ENCODE data around the gene DENND2A.

DENND2A gene

GRCh38 chr7:140619176-140619575 lies 21.4 kb downstream of the DENND2A start:
- no peak overlapping the region for H3K9ac ChIP-seq
- no peak for TF ChIP-seq CTCF (conservative IDR thresholded peaks at IDR 0.05; ENCODE audit: low read depth, low read length)
- H3K36me3 ChIP-seq (ENCODE audit: insufficient read depth), result no peaks in the 10 kb centered on the region
- H3K4me3 ChIP-seq (IDR thresholded peaks at IDR 0.05; ENCODE audit: insufficient read depth, low read depth, low read length), result no peak overlapping the region
- H3K27ac ChIP-seq, result no peak overlapping the region
- no peaks in the 10 kb centered on the region for H3K27me3 ChIP-seq (ENCODE audit: insufficient read depth, low read depth)
- no peaks in the 10 kb centered on the region for H3K79me2 ChIP-seq (ENCODE audit: insufficient read depth, low read depth)
- no peak overlapping the region for H2AFZ ChIP-seq (ENCODE audit: low read depth)
- H3K4me2 ChIP-seq, result no peak overlapping the region
- no peaks in the 10 kb centered on the region for H4K20me1 ChIP-seq (ENCODE audit: insufficient read depth)
- no peaks in the 10 kb centered on the region for H3K4me1 ChIP-seq (ENCODE audit: low read depth, poor library complexity, severe bottlenecking)

GRCh38 chr7:140618306-140618705 lies 22.3 kb downstream of the DENND2A start:
- Histone ChIP-seq H3K27me3 (ENCODE audit: insufficient read depth, low read depth) (no peaks in the 10 kb centered on the region), H3K36me3 (ENCODE audit: insufficient read depth) (no peaks in the 10 kb centered on the region), H3K4me3 (IDR thresholded peaks at IDR 0.05; ENCODE audit: insufficient read depth, low read depth, low read length) (no peak overlapping the region), H3K4me1 (ENCODE audit: low read depth, poor library complexity, severe bottlenecking) (no peaks in the 10 kb centered on the region), H3K79me2 (ENCODE audit: insufficient read depth, low read depth) (no peaks in the 10 kb centered on the region), H2AFZ (ENCODE audit: low read depth) (no peak overlapping the region), H4K20me1 (ENCODE audit: insufficient read depth) (no peaks in the 10 kb centered on the region), H3K9ac (no peak overlapping the region), H3K4me2 (no peak overlapping the region), H3K27ac (no peak overlapping the region)
- no peak for TF ChIP-seq CTCF (conservative IDR thresholded peaks at IDR 0.05; ENCODE audit: low read depth, low read length)

GRCh38 chr7:140617081-140617480 lies 23.5 kb downstream of the DENND2A start:
- no peak for TF ChIP-seq CTCF (conservative IDR thresholded peaks at IDR 0.05; ENCODE audit: low read depth, low read length)
- no peaks in the 10 kb centered on the region for H3K27me3 ChIP-seq (ENCODE audit: insufficient read depth, low read depth)
- no peaks in the 10 kb centered on the region for H4K20me1 ChIP-seq (ENCODE audit: insufficient read depth)
- H3K4me3 ChIP-seq (IDR thresholded peaks at IDR 0.05; ENCODE audit: insufficient read depth, low read depth, low read length), result no peak overlapping the region
- no peaks in the 10 kb centered on the region for H3K36me3 ChIP-seq (ENCODE audit: insufficient read depth)
- H3K9ac ChIP-seq, result no peak overlapping the region
- no peaks in the 10 kb centered on the region for H3K4me1 ChIP-seq (ENCODE audit: low read depth, poor library complexity, severe bottlenecking)
- no peak overlapping the region for H2AFZ ChIP-seq (ENCODE audit: low read depth)
- H3K27ac ChIP-seq, result no peak overlapping the region
- H3K4me2 ChIP-seq, result no peak overlapping the region
- no peaks in the 10 kb centered on the region for H3K79me2 ChIP-seq (ENCODE audit: insufficient read depth, low read depth)

- Histone ChIP-seq H3K4me2 (no peak overlapping the region), H3K79me2 (ENCODE audit: insufficient read depth, low read depth) (no peaks in the 10 kb centered on the region), H3K27me3 (ENCODE audit: insufficient read depth, low read depth) (no peaks in the 10 kb centered on the region), H2AFZ (ENCODE audit: low read depth) (no peak overlapping the region), H3K4me3 (IDR thresholded peaks at IDR 0.05; ENCODE audit: insufficient read depth, low read depth, low read length) (no peak overlapping the region), H3K36me3 (ENCODE audit: insufficient read depth) (no peaks in the 10 kb centered on the region), H4K20me1 (ENCODE audit: insufficient read depth) (no peaks in the 10 kb centered on the region), H3K27ac (no peak overlapping the region), H3K4me1 (ENCODE audit: low read depth, poor library complexity, severe bottlenecking) (no peaks in the 10 kb centered on the region), H3K9ac (no peak overlapping the region)
- no peak for TF ChIP-seq CTCF (conservative IDR thresholded peaks at IDR 0.05; ENCODE audit: low read depth, low read length)
Observed at GRCh38 chr7:140616328-140616727, 24.3 kb downstream of the DENND2A start.

All from KMS-11 (cell line).